DMS79 treated with DMSO at 0.1 percent for 48 hours (cell line): ENCODE data around the gene FTO.

ENCODE experiments used
- DNase-seq: peaks from one replicate; lab custom pipeline; 2025; lab: John Stamatoyannopoulos, UW

Gene FTO

DNA sequence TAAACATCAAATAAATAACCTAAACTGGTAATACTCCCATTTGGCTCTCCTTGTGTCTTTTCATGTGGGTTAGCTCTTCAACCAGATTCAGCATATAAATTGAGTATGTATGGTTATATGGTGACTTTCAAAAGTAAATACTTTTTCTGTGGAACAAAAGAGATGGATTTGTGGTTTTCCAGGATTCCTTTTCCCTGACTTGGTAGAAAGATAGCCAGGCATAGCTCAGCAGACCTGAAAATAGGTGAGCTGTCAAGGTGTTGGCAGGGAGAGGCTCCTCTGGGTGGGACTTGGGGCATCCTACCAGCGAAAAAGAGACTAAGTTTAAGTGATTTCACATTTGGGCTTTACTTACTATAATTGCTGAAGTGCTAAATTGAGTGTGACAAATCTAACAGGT is 80.3 kb downstream of the FTO start:
- peak; percentile 16 for DNase-seq

DNA sequence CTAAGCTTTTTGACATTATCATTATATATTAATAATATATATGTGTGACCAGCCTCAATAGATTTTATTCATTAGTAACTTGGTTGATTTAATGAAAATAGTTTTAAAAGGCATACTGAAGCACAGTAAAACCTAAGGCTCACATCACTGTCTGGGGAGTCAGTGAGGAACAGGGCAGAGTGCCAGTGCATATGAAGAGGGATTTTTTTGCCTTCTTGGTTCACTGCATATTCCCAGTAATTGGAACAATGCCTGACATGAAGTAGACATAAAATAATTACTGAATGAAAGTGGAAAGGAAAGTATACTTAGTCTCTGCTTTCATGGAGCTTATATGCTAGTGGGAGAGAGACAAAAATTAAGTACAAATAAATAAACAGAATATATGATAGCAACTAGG is 81.1 kb downstream of the FTO start:
- peak; percentile 12 for DNase-seq

DNA sequence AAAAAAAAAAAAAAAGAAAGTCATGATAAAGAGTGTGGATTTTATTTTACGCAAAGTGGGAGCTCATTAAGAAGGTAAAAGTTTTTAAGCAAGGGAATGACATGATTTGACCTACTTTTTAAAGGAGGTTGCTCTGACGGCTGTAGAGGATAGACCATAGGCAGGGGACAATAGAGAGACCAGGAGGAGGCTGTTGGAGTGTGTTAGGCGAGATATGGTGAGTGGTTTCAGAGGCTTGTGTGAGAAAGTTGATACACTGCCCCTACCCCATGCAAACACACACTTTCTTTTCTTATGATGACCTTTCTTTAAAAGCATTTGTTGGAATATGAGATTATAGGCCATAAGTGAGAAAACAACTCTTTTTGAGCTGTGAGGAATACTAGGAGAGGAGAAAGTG is 82.0 kb downstream of the FTO start:
- no peak for DNase-seq

DNA sequence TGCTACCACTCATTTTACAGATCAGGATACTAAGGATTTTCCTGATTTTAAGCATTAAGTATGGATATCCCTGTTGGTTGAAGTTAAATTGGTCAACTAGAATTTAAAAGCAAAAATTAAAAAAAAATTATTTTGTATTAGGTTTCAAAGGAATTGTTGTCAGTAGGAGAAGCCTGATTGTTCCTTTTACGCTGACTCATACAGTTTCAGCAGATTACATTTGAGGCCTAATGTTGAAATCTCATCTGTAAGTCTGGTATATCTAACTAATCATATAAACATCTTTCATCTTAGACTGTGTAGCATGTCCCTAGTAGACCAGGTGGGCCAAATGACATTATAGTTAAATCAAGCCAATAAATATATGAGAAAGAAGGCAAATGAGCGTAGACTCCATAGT is 83.5 kb downstream of the FTO start:
- DNase-seq = no peak

DNA sequence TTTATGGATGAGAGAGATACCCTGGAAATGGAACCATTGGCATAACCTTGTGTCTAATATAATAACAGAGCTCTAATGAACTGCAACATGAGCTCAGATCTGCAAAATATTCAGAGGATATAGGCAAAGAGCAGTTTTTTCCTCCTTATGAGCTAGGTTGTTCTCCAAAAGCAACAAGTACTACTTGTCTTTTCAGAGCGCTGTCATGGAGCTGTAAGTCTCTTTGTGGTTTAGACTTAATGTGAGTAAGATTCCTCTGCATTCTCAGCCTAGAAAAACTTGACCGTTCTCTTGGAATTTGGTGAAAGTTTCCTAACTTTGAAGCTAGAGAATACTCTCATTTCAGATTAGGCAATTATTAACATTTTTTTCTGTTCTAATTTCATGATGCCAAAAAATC is 85.2 kb downstream of the FTO start:
- DNase-seq = no peak

DNA sequence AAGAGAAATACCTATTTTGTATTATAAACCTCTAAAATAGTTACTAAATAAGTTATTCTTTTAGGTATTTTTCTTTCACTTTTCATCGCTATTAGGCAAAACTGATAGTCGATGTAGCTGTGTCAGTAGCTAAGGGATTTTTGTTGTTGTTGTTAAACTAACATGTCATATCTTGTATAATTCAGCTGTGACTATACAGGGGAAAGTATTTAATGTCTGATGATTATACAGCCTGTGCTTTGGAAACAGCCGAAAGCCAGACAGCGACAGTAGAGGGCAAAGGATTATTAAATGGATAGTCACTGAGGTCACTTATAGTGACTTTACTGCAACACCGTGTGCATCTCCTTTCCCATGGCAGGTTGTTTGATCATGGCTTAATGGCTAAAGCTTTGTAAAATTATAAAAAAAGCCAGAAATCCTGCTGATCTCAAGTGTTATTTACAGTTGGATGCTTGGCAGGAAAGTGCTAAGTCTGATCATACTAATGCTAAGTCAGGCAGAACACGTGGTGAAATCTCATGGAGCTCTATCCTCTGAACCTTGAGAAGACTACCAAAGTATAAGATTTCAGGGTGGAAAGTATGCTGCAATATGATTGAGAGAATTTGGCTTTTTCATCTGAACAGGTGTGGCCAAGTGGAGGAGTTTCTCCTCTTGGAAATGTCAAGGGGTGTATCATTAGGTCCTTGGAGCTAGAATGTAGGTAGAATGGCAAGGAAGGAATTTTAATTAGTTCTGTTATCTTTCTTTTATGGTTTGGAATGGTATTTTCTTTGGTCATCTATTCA is 88.4 kb downstream of the FTO start:
- peak; percentile 33 for DNase-seq

DNA sequence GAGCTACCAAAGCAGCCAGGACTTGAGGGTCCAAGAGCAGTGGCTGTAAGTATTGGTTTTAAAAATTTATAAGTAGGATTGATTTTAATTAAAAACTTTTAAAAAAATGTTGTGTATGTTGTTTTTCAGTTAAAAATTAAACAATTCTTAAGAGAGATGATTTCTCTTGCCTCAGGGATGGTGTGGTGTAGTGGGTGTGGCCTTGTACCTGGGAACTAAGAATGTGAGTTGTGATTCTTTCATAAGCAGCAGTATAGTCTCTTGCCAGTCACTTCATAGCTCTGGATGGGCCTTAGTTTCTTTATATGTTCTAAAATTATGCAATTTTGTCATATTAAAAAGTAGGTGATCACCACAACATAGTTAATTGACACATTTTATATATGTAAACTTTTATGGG is 99.5 kb downstream of the FTO start:
- no peak for DNase-seq

DNA sequence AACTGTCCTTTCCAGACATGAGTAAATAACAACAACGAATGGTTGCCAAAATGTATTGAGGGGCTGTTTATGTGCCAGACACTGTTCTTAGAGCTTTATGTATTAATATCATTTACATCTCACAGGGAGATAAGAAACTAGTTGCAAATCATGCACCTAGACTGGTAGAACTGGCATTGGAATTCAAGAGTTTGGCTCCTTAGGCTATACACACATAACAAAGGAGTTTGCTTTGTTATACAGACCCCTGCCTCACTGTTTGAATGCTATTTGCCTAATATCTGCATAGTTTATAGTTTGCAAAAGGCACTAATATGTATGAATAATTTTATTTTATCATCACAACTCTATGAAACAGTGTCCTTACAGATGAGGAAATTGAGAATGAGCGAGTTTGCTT is 100.0 kb downstream of the FTO start:
- no peak for DNase-seq

DNA sequence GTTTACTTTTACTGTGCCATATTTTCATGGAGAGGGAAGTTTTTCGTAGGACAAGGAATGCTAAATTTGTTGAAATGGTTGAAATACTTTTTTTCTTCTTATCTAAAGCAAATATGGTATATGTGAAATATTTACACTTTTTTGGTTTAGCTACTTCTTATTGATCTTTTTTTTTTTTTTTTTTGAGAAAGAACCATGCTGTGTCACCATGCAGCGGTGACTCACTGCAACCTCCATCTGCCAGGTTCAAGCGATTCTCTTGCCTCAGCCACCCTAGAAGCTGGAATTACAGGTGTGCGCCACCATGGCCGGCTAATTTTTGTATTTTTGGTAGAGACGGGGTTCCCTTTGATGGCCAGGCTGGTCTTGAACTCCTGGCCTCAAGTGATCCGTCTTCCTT is 100.5 kb downstream of the FTO start:
- no peak for DNase-seq

DNA sequence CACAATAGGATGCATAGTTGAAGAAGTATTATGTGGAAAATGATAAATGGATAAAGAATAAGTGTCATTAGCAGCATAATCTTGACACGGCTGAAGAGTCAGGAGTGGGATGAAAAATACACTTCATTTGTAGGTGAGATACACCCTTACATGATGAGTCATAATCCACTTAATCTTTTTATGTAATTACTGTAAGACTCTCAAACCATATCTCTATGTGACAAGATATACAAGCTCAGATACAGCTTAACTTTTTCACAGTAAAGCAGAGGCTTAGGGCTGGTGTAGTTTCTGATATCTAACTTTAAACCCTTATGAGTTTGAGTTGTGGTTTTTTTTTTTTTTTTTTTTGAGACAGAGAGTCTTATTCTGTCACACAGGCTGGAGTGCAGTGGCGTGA is 101.2 kb downstream of the FTO start:
- no peak for DNase-seq

DNA sequence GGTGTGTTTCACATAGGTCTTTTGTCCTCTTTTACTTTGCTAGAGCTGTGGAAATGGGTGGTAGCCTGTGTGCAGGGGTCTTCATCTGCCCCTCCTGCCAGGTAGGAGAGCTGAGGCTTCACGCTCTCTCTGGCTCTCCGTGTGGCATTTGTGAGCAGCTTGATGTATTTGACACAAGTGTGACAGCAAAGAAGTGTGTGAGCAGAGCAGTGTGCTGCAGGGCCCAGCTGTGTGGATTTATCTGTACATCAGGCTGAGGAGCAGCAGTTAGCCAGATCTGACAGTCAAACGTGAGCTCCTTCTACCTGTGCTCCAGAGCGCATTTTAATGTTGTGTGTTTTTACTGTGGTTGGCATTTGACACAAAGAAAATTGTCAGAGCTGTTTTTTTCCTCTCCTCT is 101.8 kb downstream of the FTO start:
- no peak for DNase-seq

DNA sequence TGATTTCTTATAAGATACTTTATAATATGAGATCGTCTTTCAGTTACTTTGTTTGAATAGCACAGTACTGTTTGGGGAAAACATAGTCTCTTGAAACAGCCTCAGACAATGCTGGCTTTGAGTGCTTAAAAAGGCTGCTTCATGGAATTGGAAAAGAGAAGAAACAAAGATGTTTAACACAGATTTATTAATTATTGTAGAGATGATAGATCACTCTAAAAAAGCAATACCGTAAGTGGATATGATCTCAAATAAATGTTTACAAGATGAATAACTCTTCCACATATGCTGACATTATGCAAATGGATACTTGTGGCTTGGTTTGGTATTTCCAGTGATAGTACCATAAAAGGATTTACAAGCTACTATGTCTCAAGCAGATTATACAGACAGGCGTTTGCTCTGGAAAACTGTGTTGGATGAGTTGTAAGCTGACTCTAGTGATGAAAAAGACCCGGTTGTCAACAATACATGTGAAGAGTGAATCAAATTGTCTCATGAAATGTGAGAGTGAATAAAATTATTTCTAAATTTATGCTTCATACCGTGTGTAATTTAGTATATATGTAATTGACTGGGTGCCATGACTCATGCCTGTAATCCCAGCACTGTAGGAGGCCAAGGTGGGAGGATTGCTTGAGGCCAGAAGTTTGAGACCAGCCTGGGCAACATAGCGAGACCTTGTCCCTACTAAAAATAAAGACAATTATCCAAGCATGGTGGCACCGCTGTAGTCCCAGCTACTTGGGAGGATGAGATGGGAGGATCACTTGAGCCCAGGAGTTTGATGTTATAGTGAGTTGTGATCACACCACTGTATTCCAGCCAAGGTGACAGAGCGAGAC is 105.4 kb downstream of the FTO start:
- no peak for DNase-seq

DNA sequence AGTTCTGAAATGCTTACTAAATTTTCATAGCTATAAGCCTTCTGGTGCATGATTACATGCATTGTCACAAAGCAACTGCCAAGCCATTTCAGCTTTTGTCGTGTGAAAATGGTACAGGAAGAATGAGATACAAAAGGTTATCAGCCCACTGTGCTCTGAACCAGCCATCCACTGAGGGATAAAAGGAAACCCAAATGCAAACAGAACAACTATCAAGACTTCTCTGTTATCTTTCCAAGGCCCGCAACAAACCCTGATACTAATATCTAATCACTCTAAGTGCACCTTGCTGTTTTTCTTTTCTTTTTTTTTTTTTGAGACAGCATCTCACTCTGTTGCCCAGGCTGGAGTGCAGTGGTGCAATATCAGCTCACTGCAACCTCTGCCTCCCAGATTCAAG is 109.0 kb downstream of the FTO start:
- DNase-seq = no peak

DNA sequence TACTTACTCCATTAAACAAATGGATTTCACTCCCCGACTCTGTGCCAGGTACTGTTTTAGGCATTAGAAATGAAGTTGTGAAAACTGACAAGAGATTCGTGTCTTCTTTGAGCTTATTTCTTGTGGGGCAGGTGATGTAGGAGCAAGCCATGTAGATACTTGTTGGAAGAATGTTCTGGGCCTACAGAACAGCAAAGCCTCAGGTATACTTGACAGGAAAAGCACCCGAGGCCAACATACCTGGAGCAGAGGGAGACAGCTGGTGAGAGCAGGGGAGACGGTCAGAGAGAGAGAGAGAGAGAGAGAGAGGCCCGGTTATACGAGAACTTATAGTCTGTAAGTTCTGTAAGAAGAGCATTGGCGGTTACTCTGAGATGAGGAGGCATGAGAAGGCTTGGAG is 110.8 kb downstream of the FTO start:
- DNase-seq = no peak

DNA sequence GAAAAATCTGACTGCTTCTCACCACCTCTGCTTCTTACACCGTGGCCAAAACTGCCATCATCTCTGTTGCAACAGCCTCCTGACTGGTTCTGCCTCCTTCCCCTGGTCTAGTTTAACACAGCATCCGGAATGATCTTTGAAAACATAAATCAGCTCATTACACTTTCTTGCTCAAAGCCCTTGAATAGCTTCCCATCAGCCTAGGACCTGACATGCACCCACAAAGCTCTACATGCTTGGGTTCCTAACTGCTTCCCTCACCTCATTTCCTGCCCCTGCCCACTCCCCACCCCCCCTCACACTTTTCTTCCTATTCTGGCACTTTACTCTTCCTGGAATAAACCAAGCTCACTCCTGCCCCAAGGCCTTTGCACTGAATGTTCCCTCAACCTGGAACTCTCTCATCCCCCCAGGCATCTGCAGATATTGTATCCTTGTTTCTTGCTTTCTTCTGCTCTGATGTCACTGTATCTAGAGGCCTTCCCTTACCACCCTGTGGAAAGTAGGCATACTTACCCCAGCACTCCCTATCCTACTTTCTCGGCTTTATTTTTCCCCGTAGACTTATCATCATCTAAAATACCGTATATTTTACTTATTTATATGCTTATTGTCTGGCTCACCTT is 112.4 kb downstream of the FTO start:
- no peak for DNase-seq

DNA sequence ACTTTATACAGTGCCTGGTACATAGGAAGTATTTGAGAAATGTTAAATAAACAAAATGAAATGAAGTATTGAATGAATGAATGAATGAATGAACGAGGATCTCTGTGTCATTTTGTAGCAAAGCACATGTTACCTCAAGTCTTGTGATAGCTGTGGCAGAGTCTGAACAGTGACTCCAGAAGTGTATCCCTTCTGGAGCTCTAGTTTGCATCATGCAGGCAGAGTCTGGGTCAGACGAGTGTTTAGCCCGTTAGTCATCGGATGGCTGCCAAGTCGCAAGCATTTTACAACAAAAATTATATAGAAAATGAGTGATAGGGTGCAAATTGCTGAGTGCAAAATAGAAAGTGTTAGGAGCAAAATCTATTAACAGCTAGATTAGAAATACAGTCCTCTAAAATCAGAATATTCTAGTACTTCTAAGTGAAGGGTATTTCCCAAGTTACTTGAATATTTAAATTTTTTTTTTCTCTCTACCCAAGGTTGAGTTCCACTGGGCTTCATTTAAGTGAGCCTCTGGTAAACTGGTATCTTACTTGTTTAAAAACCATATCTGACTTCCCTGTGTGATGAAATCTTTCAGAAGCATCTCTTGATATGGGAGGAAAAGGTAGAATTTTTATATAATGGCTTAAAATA is 113.3 kb downstream of the FTO start:
- DNase-seq = no peak

DNA sequence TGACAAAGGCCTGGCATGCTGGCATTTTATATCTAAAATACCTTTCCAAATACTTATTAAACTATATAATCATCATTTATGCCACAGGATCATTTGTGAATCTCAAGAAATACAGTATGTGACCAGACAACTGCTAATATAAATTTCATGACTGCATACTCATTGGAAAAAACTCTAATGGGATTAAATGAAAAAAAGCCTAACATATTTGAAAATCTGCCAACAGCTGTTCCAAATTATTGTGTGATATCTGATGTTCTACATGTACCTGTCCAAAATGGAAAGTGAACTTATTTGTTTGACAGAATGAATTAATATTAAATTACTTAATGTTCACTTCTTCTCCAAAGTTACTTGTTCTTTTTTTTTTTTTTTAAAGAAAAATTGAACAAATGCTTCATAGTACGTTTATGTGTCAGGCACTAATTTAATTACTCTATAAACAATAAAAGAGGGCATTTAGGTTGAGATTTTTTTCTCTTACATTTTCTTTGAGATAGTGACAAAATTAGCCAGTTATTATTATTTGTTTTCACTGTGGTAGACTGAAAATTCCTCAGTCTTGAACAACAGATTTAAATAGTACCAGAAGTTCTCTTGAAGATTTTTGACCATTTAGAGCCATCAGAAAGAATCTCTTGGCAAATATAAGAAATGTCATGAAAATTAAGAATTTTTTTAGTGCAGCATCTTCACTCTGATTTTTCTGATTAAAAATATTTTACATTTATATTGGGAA is 114.0 kb downstream of the FTO start:
- DNase-seq = no peak

DNA sequence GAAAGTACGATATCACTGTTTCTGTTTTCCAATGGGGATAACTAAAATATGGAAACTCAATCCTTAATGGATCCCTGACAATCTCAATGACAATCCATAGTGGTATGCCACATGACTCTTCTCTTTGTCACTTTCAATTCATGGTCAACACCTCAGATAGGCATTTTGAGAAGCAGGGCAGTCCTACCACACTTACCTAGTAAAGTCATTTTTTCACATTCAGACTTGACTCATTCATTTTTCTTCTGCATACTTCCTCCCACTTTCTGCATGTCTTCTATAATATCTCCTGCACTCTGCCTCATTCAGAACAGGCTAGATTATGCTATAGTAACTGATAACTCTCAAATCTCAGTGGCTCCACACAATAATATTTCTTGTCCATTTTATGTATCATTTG is 117.5 kb downstream of the FTO start:
- DNase-seq = no peak

DNA sequence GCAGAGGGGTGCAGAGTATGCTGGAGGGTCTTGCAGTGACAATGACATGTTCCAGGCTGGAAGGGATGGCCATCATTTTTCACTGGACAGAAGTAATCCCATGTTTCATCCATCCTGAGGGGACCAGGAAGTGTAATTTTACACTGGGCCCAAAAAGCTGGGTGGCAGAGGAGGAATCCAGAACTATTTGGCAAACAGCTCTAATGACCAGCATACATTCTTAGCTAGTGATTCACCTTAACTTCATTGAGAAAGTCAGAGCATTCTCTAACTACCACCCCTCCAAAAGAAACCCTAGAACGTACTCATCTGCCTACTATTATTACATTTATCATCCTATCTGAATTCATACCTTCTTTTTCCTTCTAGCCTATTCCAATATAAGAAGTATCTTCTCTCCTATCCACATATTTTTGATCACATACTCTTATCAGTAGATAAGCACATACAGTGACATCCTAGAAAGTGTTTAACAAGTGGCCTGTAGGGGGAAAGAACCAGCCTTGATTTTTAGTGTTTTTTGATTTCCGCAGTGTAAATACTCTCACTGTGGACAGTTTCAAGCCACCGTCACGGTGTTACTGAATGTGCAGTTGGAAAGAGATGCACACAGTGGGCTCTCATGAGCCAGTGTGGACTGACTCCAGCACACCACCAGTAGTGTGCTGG is 118.1 kb downstream of the FTO start:
- DNase-seq = no peak

DNA sequence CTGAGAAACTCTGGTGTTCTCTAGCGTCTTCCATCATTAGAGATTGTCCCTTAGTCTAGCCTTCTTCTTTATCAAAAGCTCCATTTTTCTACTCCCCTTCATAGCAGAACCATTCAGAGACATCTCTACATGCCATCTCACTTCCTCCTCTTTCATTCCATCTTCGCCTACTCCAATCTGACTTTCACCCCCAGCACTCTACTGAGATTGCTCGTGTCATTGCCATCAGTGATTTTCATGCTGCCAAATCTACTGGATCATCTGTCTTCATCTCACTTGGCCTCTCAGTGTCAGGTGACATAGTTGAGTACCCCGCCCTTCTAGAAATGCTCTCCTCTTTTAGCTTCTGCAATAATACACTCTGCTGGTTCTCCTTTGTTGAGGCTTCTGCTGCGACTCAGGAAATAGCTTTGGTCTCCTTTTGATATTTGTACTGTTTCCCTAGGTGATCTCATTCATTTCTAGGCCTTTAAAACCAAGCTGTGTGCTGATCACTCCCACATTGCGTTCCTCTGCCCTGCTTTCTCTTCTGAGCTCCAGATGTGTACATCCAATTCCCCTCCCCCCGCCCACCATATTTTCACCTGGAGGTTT is 119.1 kb downstream of the FTO start:
- no peak for DNase-seq

DNA sequence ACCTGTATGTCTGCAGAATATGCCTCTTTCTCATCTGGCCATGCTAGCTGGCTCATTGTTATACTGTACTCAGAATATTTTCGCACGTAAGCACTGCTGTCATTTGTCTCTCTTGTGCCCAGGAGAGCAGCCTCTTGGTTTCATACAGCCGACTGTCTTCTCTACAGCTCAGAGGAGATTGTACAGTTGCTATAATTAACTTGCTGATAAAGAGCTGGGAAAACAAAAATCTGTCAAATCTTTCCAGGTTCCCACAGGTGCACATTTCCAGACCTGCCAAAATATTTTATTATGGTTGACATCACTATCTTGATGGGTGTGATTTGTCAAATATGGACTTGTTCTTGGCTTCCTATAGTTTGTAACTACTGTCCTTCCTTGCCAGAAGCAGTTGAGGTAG is 122.7 kb downstream of the FTO start:
- no peak for DNase-seq
